Measurements from ENCODE around the gene PARD3.

DNA sequence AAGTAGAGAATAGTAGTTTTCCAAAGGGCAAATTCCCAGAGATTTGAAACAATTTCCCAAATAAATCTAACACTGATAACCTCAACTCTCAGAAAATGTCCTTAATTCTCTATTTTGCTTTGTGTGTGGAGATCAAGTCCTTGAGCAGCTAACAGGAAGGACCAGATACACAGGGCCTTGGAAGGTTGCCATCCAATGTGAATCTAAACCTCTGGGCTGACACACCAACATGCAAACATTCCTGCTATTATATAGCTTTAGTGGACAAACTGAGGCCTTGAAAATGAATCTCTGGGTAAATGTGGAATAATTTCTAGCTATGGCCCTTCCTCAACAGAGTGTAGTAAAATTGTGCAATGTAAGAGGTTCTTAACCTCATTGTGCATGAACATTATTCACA is 44.1 kb upstream of the PARD3 start:
- TF ChIP-seq, protein P1, sequence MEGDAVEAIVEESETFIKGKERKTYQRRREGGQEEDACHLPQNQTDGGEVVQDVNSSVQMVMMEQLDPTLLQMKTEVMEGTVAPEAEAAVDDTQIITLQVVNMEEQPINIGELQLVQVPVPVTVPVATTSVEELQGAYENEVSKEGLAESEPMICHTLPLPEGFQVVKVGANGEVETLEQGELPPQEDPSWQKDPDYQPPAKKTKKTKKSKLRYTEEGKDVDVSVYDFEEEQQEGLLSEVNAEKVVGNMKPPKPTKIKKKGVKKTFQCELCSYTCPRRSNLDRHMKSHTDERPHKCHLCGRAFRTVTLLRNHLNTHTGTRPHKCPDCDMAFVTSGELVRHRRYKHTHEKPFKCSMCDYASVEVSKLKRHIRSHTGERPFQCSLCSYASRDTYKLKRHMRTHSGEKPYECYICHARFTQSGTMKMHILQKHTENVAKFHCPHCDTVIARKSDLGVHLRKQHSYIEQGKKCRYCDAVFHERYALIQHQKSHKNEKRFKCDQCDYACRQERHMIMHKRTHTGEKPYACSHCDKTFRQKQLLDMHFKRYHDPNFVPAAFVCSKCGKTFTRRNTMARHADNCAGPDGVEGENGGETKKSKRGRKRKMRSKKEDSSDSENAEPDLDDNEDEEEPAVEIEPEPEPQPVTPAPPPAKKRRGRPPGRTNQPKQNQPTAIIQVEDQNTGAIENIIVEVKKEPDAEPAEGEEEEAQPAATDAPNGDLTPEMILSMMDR (IDR thresholded peaks at IDR 0.05), result no peak
- TF ChIP-seq POLR2A (IDR thresholded peaks at IDR 0.05) (no peak), EP300 (IDR thresholded peaks at IDR 0.05) (no peak)
